ENCODE measurements around the gene GAS7.

The GAS7 gene

GRCh38 chr17:9974448-9975381, 223.7 kb downstream of the GAS7 start:
- DNase-seq = no peak

DNA sequence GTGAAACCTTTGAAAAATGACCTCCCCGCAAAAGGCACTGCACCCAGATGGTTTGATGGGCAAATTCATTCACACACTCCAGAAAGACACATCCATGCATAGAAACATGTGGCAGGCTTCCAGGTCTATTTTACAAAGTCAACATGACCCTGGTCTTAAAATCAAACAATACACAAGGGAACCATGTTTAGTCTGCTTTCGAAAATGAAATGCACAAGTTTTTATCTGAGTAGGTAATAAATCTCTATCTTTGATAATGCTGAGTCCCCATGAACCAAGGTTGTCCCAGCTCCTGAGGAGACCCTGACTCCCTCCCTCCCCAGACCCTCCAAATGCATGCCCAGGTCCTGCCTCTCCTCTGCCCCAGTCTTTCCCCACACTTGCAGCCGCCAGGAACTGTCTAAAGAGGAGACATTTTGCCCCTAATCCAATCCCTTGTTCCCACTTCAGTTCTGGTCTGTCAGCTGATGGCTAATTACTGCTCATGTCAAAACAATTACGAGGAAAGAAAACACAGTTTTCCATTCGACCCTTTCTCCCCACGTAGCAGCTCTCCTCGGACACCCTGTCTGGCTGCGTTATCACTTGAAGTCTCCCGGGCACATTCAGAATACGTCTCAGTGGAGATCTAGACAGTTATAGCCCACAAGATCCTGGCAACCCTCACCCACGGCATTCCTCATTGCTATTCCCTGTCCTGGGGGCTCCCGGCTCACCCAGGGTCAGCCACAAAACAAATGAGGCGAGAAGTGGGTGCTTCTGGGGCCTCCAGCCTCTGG, 224.5 kb downstream of the GAS7 start:
- DNase-seq = no peak

DNA sequence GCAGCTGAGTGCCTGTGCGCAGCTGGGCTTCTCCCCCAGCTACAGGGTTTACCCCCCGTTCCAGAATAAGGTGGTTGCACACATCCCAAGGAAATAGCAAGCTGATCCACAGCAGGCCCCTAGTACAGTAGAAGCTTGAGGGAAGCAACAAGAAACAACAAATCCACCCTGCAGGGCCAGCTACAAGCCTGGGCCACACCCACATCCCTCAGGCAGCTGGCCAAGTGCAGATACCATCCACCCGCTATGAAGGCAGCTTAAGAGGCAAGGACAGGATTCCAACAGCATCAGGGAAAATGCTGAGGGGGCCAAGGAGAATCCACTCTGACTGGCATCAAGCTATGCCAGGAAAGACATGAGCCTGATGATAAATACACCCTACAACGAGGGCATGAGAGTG, 226.4 kb downstream of the GAS7 start:
- DNase-seq = no peak

DNA sequence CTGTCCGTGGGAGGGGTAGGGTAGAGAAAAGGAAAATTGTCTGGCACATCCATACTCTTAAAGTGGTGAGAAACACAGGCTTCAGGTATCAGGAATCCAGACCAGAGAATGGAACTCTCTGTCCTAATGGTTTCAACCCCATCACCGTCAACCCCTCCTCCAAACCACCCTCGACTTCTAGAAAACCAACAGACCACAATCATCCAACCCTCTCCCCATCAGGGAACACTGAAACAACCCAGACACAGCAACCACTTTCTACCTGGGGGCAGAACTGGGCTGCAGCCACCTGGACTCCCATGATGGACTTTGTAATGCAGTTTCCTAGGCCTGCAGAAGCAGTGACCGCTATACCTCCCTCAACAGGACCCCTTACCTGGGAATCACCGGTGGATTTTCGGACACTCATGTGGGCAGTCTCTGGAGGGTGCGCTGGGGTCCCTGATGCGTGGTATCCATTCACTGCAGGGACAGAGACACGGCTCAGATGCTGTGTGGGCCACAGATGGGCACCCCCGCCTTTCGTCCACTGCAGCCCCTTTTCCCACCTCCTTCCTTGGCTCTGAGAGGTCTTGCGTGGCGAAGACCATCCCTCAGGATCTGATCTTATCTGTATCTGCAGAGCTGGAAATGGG, 229.0 kb downstream of the GAS7 start:
- no peak for DNase-seq

DNA sequence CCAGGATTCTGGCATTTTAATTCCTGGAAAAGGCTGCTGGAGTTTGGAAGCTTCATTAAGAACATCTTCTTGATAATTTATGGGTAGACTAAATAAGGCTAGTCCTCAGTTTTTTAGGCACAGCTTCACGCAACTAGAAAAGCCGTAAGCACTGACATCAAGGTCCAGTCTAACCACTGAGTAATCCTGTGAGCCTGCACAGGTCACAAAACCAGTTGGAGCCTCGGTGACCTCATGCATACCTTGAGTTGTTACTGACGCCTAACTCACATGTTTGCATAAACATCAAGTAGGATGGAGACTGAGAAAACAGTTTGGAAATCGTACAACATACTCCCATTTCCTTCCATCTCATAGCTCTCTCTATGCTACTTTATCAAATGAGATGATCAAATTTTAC, 229.5 kb downstream of the GAS7 start:
- no peak for DNase-seq

DNA sequence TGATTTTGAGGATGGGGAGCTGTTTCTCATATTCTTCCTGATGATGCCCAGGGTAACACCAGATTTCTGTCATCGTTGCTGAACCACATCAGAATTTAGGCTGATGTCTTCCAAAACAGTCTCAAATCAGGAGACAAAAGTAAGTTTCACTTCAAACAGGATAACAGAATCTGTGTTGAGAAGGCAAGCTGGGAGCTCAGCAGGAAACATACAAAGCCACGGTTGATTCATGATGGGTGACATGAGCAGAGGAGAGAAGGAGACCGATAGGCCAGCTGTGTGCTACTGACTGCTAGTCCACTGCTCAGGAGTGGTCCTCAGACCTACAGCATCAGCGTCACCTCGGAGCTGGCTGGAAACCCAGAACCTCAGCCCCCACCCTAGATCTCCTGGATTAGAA, 230.4 kb downstream of the GAS7 start:
- DNase-seq = no peak

DNA sequence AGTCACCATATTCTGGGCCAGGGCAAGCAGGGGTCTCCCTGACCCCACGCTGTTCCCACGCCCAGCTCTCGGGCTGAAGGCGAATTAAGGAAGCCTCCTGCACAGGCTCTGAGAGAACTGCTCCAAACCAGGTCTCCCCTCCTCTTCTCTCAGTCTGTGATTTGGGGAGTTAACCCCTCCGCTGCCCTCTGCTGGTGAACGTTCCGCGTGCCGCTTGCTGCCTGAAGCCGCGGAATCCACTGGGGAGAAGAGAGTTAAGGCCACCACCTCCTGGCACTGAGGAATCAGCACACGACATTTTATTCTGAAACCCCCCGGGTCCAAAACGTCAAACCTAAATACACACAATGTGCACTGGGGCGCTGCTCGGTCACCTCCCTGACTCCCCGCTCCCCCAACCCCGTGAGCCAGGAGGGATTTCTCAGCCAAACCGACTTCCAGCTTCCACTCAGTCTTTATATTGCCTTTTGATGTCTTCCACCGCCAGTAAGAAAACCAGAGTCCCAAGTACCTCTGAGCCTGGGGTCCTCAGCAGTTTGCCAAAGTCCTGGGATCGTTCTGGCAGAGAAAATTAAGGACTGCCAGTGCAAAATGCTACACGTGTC, 238.9 kb downstream of the GAS7 start:
- peak in 1 of 2 donors; percentile 4 for DNase-seq

DNA sequence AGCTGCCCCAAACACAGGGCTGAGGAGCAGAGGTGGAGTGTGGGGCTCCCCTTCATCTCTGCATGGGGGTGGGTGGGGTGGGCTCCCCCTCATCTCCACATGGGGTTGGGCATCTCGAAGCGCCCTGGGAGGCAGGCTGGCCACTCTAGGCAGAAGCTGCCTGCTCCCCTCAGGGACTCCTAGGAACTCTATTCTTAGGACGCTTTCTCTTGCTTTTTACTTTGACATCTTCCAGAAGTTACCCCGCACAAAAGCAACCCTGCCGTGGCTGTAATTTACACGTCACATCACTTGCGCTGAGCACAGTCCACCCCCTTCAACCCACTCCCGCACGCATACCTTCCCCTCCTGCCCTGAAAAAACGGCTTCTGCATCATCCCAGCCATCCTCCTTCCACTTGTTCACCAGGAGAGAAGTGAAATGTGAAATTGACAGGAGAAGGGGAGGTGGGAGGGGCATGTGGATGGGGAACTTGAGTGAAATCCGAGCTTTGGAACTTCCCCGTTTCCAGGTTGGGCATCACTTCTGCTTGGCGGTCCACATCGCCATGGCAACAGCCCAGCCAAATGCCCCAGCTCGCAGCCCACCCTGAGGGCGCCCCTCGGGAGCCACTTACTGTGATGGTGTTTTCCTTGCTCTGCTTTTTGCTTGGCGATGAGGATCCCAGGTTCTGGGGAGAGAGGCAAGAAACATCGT, 239.7 kb downstream of the GAS7 start:
- peak; percentile 11 to 39 for DNase-seq

DNA sequence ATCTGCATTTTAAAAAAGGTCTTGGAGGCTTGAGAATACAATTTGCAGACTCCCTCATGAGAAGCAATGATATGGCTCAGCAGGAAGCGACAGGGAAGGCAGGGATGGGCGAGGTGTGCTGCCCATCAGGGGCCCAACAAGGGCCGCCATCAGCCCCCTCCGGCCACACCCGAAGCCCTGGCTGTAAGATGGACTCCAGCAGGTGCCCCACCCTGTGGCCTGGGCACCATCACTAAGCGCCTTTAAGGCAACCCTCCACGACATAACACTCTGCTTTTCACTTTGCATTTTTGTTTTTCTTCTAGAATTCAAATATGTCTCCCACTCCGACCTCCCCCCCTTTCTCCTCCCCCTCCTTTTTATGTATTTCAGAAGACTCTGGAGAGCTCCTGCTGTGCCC, 241.2 kb downstream of the GAS7 start:
- no peak for DNase-seq

GRCh38 chr17:9956474-9957131, 241.8 kb downstream of the GAS7 start:
- no peak for DNase-seq

DNA sequence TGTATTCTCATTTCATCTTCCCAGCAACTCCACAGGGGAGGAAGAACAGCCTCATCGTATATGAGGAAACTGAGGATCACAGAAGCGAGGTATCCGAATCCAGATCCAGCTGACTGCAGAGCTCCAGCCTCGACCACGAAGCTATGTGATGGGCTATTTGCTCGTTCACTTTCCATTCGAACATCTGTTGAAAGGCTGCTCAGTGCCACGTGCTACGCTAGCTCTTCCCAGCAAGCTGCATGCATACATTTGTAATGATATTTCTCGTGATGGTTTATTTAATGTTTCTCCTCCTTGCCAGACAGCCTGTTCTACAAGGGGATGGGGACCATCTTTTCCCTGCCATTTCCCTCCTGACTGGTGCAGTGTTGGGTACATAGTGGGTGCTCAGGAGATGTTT, 244.9 kb downstream of the GAS7 start:
- no peak for DNase-seq

DNA sequence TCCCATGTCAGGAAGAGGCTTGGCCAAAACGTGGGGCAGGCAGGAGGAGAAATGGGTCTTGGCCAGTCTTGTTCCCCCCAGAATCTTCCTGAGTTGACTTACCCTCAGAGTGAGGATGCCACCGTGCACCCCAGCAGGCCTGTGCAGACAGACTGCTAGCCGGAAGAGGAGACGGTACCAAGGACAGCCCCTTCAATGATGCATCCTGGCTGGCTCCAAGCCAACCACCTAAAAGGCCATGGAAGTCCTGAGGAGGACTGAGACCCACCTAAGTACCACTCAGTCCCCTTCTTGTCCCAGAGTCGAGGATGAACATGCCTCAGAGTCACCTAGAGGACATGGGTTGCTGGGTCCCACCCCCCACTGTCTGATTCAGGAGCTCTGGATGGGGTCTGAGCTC, 246.6 kb downstream of the GAS7 start:
- no peak for DNase-seq

DNA sequence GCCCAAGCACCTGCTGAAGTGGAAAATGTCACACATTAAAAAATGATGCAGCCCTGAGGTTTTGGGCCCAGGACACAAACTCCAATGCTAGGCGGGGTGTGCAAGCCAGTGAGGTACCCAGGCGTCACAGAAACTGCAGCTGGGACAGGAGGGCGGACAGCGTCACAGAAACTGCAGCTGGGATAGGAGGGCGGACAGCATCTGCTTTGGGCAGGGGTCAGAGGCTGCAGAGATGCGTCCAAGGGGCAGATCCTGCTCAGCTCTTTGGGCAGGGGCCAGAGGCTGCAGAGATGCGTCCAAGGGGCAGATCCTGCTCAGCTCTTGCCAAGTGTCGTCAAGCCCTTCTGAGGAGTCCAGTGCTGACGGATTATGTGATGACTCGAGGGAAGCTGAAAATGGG, 249.5 kb downstream of the GAS7 start:
- no peak for DNase-seq

- no peak for DNase-seq
Observed at GRCh38 chr17:9944704-9945103, 253.7 kb downstream of the GAS7 start.

DNA sequence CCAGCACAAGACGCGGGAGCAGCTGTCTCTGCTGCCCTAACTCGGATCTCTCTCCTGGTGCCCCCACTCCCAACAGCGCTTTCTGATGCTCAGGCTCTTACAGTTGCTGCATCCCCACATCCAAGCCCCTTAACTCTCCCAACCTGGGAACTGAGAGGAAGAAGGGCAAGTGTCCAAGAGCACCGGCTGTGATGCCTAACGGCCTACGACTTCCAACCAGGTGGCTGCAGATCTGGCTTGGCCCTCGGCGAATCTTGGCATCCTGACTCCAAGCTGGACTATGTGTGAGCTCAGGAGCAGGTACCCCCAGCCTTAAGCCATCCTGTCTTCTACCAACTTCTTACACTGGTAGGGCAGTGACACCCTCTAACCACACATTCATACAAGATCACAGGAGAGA, 255.1 kb downstream of the GAS7 start:
- DNase-seq = no peak

GRCh38 chr17:9942885-9943284, 255.5 kb downstream of the GAS7 start:
- no peak for DNase-seq

DNA sequence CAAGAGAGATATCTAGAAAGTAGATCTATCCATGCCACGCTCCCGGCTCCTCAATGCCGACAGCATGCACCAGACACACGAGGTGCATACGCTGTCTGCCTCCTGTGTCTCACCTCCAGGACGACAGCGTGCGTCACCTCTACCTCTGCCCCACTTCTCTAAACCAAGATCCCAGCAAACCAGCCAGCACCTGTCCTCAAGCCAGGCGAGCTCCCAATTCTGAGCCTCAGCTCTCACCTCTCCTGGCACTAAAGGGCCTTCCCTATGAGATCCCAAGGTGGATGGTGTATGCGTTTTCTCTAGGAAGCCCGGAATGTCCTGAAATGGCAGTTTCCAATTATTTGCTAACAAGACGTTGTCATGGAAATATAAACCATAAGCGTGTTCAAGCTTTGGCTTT, 257.1 kb downstream of the GAS7 start:
- no peak for DNase-seq

DNA sequence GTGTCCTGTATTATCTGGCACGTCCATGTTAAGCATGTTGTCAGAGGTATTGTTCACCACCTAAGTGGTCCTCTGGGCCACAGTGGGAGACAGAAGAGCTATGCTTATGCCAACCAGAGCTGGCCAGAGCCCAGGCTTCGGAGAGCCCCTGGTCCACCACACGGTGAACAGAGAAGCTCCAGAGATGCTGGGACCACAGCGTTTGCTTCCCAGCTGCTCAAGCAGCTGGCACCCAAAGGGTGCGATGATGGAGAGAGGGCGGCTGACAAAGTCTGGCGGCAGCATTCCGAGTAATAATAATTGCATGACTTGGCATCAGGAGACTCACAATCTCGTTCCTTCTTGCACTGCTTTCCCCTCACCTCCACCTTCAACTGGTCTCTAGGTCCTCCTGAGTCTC, 257.6 kb downstream of the GAS7 start:
- no peak for DNase-seq

GRCh38 chr17:9938764-9939163, 259.6 kb downstream of the GAS7 start:
- DNase-seq = no peak

- no peak for DNase-seq
Observed at GRCh38 chr17:9937901-9938300, 260.5 kb downstream of the GAS7 start.

- DNase-seq = no peak
Observed at GRCh38 chr17:9937241-9937761, 261.1 kb downstream of the GAS7 start.

DNA sequence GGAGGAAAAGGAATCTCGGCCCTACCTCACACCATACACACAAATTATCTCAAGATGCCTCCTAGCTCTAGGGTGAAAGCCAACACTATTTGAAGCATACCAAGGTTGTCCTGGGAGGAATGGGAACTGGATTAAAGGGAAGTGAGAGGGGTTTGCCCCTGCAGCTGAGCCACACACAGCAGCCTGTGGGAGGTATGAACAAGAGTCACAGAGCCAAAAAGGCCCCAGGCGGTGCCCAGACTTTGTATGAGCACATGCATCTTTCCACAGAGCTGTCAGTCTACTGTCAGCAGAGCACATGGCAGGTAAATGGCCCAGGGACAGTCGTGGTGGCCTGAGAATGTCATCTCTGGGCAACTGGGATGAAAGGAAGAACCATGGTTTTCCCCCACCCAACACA, 262.3 kb downstream of the GAS7 start:
- no peak for DNase-seq

All from CD4-positive, alpha-beta T cell treated with Interleukin-1 beta for 1 hour (primary cell).